MCF 10A (cell line): ENCODE data around the gene CLCN6. TPM values are rescaled to one million over a fixed set of nuclear protein-coding genes. Genes with fewer than 3 reads are reported as not detected.

Experiments used
- BruUV-seq: library from RNA; stranded (reverse); fragments of 400-500 nt; replicated peaks from 2 replicates; lab custom pipeline; 2021; lab: Mats Ljungman, UMichigan
- CTCF ChIA-PET: fragments of 300-600 bp; sonication (Branson Sonifier 250); formaldehyde crosslinking; extraction: SDS; loops from one replicate; lab custom pipeline; 2021; ENCODE audit warnings: antibody characterized with exemption, inconsistent platforms; lab: Yijun Ruan, JAX
- POLR2A ChIA-PET: fragments of 300-600, 350-650 bp; sonication (Branson Sonifier 250); formaldehyde crosslinking; extraction: SDS; loops from one replicate; lab custom pipeline; 2020; ENCODE audit warnings: antibody characterized with exemption, inconsistent platforms; lab: Yijun Ruan, JAX
- DNase-seq: peaks from one replicate; pipeline ENCODE4 v3.0.0-alpha.2; 2018; ENCODE audit not compliant: unreplicated experiment
- H3K27ac Mint-ChIP-seq: one replicate; pipeline ENCODE4 v1.8.0; 2022; ENCODE audit warnings: mild to moderate bottlenecking, low read depth, mixed read lengths; ENCODE audit not compliant: unreplicated experiment
- H3K27me3 Mint-ChIP-seq: one replicate; pipeline ENCODE4 v1.8.0; 2022; ENCODE audit warnings: mixed read lengths; ENCODE audit not compliant: insufficient read depth, unreplicated experiment
- H3K36me3 Mint-ChIP-seq: one replicate; pipeline ENCODE4 v1.8.0; 2022; ENCODE audit warnings: mild to moderate bottlenecking, moderate library complexity, mixed read lengths; ENCODE audit not compliant: insufficient read depth, unreplicated experiment
- H3K4me1 Mint-ChIP-seq: one replicate; pipeline ENCODE4 v1.8.0; 2022; ENCODE audit warnings: mixed read lengths; ENCODE audit not compliant: insufficient read depth, unreplicated experiment
- H3K4me3 Mint-ChIP-seq: one replicate; pipeline ENCODE4 v1.8.0; 2022; ENCODE audit warnings: mild to moderate bottlenecking, moderate library complexity, mixed read lengths; ENCODE audit not compliant: unreplicated experiment
- H3K9me3 Mint-ChIP-seq: one replicate; pipeline ENCODE4 v1.8.0; 2022; ENCODE audit warnings: mixed read lengths; ENCODE audit not compliant: unreplicated experiment
- CTCF ChIP-seq: fragments of 200-600 bp; IDR thresholded peaks from one replicate; pipeline ENCODE4 v1.8.0; 2022; ENCODE audit warnings: antibody characterized with exemption, mild to moderate bottlenecking; ENCODE audit not compliant: unreplicated experiment
- intact Hi-C: fragments of 100-400 bp; cut with micrococcal nuclease; formaldehyde crosslinking; loops from 2 replicates; pipeline ENCODE4 v1.14.1; 2022
- total RNA-seq: library from RNA; stranded (reverse); gene quantifications from 2 replicates; pipeline ENCODE4 v1.2.3, GENCODE V29; 2022

The CLCN6 gene
- total RNA-seq, 1 experiment from 2014 or later, result 12.3 TPM

- ChIA-PET CTCF (interaction anchor here (0.7 to 5.0 kb wide), 21 partner anchors 9 to 200 kb away, joined by 3 to 37 read pairs (median 5); partner anchors contain the start of genes CLCN6 and NPPA), POLR2A (interaction anchor here (0.6 to 6.1 kb wide), 4 partner anchors 14 to 129 kb away, joined by 4 to 56 read pairs (median 5); partner anchors contain the start of gene NPPB)
- Mint-ChIP-seq H3K4me3 (no peak overlapping the region), H3K9me3 (no peaks in the 10 kb centered on the region), H3K36me3 (peaks cover 69% of the 10 kb centered on the region), H3K27ac (no peak overlapping the region), H3K27me3 (no peaks in the 10 kb centered on the region), H3K4me1 (no peaks in the 10 kb centered on the region)
- no TSS peak for BruUV-seq
- DNase-seq, result peak; percentile 59
- peak; percentile 99 for TF ChIP-seq CTCF
- intact Hi-C loops, result loop anchor here (1.0 kb wide), 3 partner anchors 56 to 129 kb away; no protein-coding TSS in a partner anchor
Observed at GRCh38 chr1:11838349-11839272, 32.6 kb downstream of the CLCN6 start.

GRCh38 chr1:11839727-11840705 is 34.0 kb downstream of the CLCN6 start:
- no peaks in the 10 kb centered on the region for H3K27me3 Mint-ChIP-seq
- CTCF ChIA-PET, result interaction anchor here (0.6 to 5.0 kb wide), 10 partner anchors 15 to 192 kb away, joined by 3 to 37 read pairs (median 5); no protein-coding TSS in a partner anchor
- H3K4me3 Mint-ChIP-seq, result no peak overlapping the region
- H3K4me1 Mint-ChIP-seq, result no peaks in the 10 kb centered on the region
- TF ChIP-seq CTCF, result no peak
- BruUV-seq, result no TSS peak
- H3K9me3 Mint-ChIP-seq, result no peaks in the 10 kb centered on the region
- peak overlapping the region; percentile 23 for H3K27ac Mint-ChIP-seq
- H3K36me3 Mint-ChIP-seq, result peaks cover 65% of the 10 kb centered on the region
- DNase-seq, result no peak
- POLR2A ChIA-PET, result interaction anchor here (0.6 to 6.1 kb wide), 3 partner anchors 13 to 69 kb away, joined by 3 to 56 read pairs (median 4); partner anchors contain the start of gene NPPB
- intact Hi-C loops, result no loop called here

GRCh38 chr1:11841245-11842153 is 35.5 kb downstream of the CLCN6 start:
- intact Hi-C loops, result no loop called here
- BruUV-seq, result no TSS peak
- no peaks in the 10 kb centered on the region for H3K4me1 Mint-ChIP-seq
- H3K9me3 Mint-ChIP-seq, result no peaks in the 10 kb centered on the region
- CTCF ChIA-PET, result interaction anchor here (0.6 to 5.0 kb wide), 5 partner anchors 51 to 189 kb away, joined by 3 to 37 read pairs (median 3); no protein-coding TSS in a partner anchor
- no peak overlapping the region for H3K4me3 Mint-ChIP-seq
- H3K27ac Mint-ChIP-seq, result no peak overlapping the region
- peaks cover 60% of the 10 kb centered on the region for H3K36me3 Mint-ChIP-seq
- no peak for TF ChIP-seq CTCF
- no peaks in the 10 kb centered on the region for H3K27me3 Mint-ChIP-seq
- POLR2A ChIA-PET, result interaction anchor here (6.1 kb wide), 1 partner anchor 67 kb away, joined by 56 read pairs; no protein-coding TSS in a partner anchor
- no peak for DNase-seq
